ENCODE data around the gene SLC8B1. TPM values are rescaled to one million over a fixed set of nuclear protein-coding genes. Genes with fewer than 3 reads are reported as not detected.

The SLC8B1 gene
- total RNA-seq, 3 donors from 2014 or later: 40.8 to 65.3 (median 47.2) TPM

- DNase-seq: no peak
- Histone ChIP-seq H3K9me3 (no peaks in the 10 kb centered on the region), H3K36me3 (ENCODE audit: low read depth) (no peaks in the 10 kb centered on the region), H3K4me3 (no peak overlapping the region), H3K4me1 (ENCODE audit: low read depth) (no peaks in the 10 kb centered on the region)
- TF ChIP-seq, protein P1, sequence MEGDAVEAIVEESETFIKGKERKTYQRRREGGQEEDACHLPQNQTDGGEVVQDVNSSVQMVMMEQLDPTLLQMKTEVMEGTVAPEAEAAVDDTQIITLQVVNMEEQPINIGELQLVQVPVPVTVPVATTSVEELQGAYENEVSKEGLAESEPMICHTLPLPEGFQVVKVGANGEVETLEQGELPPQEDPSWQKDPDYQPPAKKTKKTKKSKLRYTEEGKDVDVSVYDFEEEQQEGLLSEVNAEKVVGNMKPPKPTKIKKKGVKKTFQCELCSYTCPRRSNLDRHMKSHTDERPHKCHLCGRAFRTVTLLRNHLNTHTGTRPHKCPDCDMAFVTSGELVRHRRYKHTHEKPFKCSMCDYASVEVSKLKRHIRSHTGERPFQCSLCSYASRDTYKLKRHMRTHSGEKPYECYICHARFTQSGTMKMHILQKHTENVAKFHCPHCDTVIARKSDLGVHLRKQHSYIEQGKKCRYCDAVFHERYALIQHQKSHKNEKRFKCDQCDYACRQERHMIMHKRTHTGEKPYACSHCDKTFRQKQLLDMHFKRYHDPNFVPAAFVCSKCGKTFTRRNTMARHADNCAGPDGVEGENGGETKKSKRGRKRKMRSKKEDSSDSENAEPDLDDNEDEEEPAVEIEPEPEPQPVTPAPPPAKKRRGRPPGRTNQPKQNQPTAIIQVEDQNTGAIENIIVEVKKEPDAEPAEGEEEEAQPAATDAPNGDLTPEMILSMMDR (IDR thresholded peaks at IDR 0.05): no peak
- ATAC-seq: no peak
- intact Hi-C loops (cut with DNase I, micrococcal nuclease): no loop called here
Observed at GRCh38 chr12:113373969-113374368, 39.1 kb upstream of the SLC8B1 start.

GRCh38 chr12:113373440-113373839 is 38.5 kb upstream of the SLC8B1 start:
- Histone ChIP-seq H3K4me3 (no peak overlapping the region), H3K36me3 (ENCODE audit: low read depth) (no peaks in the 10 kb centered on the region), H3K9me3 (no peaks in the 10 kb centered on the region), H3K4me1 (ENCODE audit: low read depth) (no peaks in the 10 kb centered on the region)
- intact Hi-C loops (cut with DNase I, micrococcal nuclease): no loop called here
- ATAC-seq (no peak), DNase-seq (no peak)
- TF ChIP-seq, protein P1 (IDR thresholded peaks at IDR 0.05): no peak

GRCh38 chr12:113372371-113372770 is 37.5 kb upstream of the SLC8B1 start:
- intact Hi-C loops (cut with DNase I, micrococcal nuclease): no loop called here
- ATAC-seq (no peak), DNase-seq (no peak)
- Histone ChIP-seq H3K9me3 (no peaks in the 10 kb centered on the region), H3K4me3 (no peak overlapping the region), H3K36me3 (ENCODE audit: low read depth) (no peaks in the 10 kb centered on the region), H3K4me1 (ENCODE audit: low read depth) (no peaks in the 10 kb centered on the region)
- TF ChIP-seq, protein P1 (IDR thresholded peaks at IDR 0.05): no peak

DNA sequence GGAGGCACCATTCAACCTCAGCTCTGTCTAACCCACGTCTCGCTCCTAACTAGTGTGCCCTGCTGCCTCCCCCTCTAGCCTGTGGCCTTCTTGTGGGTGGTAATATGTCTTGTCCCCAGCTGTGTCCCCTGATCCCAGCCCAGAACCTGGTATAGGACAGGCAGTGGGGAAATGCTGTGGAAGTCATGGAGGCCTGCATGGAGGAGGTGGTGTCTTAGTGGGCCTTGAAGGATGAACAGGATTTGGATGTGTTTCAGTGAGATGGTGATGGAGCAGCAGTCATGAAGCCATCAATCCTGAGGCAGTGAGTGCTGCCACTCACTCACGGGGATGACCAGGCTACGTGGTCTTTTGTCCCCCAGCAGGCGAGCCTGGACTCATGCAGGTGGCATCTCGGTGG is 36.9 kb upstream of the SLC8B1 start:
- ATAC-seq (no peak), DNase-seq (no peak)
- no peaks in the 10 kb centered on the region for H3K4me1 ChIP-seq (ENCODE audit: low read depth)
- TF ChIP-seq, protein P1 (IDR thresholded peaks at IDR 0.05): no peak
- H3K4me3 ChIP-seq: no peak overlapping the region
- H3K9me3 ChIP-seq: no peaks in the 10 kb centered on the region
- intact Hi-C loops (cut with DNase I, micrococcal nuclease): no loop called here
- no peaks in the 10 kb centered on the region for H3K36me3 ChIP-seq (ENCODE audit: low read depth)

DNA sequence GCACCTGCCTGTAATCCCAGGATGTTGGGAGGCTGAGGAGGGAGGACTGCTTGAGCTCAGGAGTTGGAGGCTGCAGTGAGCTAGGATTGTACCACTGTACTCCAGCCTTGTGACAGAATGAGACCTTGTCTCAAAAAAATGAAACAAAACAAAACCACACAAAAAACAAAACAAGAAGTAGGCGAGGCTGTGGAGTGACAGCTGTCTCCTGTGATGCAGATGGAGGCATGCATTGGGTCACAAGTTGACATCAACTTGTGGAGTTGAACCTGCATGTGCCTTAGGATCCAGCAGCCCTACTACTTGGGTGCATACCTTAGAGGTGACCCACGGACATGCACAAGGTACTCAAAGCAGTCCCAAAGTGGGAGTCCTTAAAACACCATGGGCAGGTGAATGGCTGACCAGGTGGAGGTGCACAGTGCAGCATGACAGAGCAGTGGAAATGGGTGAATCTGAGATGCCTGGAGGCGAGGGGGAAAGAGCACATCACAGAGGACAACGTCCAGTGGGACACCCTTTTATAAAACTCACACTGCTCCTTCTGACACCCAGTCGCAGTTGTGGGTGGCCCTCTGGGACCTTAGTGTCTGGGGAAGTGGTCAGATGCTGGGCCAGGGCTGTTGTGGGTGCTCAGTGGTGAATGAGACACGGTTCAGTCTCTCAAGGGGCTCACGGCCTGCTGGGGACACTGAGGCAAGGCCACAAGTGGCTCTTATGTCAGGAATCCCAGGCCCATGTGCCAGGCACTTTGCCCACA is 36.2 kb upstream of the SLC8B1 start:
- no peak for ATAC-seq
- H3K9me3 ChIP-seq: no peaks in the 10 kb centered on the region
- TF ChIP-seq, protein P1 (IDR thresholded peaks at IDR 0.05): no peak
- no peaks in the 10 kb centered on the region for H3K36me3 ChIP-seq (ENCODE audit: low read depth)
- intact Hi-C loops (cut with DNase I, micrococcal nuclease): no loop called here
- no peaks in the 10 kb centered on the region for H3K4me1 ChIP-seq (ENCODE audit: low read depth)
- DNase-seq: no peak
- H3K4me3 ChIP-seq: no peak overlapping the region
